H54 (cell line): ENCODE results near the gene PAM.
"Not testable (repeated sequence)": the region's sequence is repeated elsewhere in the genome, so short reads cannot be mapped to it uniquely, and the experiment has no call there.

ENCODE experiments used
- DNase-seq: peaks from one replicate; pipeline ENCODE4 v3.0.0; 2011; ENCODE audit warnings: low spot score, mixed read lengths; ENCODE audit not compliant: insufficient read length
- FAIRE-seq: peaks from 3 replicates; lab custom pipeline; 2011; peaks lifted over from hg19 to GRCh38; lab: Jason Lieb, UNC
- POLR2A ChIP-seq: IDR thresholded peaks from 2 replicates; pipeline ENCODE4 v1.6.1; 2011; ENCODE audit warnings: low read depth, mild to moderate bottlenecking, low read length

The PAM gene

DNA sequence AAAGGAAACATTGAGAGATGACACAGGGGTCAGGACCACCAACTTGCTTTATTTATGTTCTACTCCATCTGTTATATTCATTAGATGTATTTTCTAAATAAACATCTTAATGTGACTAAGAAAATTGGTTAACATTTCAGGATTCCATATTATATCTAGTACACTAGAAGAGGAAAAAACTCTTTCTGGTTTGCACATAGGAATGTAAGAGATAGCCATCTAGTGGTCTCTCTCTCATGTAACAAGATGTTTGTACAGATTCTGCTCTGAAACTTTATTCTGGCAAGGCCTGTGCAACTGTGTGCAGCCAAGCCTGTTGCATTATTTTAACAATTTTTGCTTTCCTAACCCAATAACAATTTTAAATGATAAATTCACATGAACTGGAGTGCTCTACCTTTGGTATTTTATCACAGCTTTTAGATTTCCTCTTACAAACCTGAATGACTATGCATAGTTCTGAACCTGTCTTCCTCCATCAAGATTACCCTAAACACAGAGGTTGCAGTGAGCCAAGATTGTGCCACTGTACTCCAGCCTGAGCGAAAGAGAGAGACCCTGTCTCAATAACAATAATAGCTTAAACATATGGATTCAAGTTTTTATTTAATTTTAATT is 216.7 kb downstream of the PAM start:
- TF ChIP-seq POLR2A = no peak
- FAIRE-seq = peak; percentile 86
- peak; percentile 4 for DNase-seq

DNA sequence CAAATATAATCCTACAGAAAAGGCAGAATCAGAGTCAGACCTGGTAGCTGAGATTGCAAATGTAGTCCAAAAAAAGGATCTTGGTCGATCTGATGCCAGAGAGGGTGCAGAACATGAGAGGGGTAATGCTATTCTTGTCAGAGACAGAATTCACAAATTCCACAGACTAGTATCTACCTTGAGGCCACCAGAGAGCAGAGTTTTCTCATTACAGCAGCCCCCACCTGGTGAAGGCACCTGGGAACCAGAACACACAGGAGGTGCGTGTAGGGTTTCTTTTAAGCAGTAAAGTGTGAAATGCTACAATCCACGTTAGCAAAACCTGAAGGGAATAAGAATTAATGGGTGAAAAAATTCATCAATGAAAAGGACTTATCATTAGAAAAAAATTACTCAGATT is 219.1 kb downstream of the PAM start:
- no peak for TF ChIP-seq POLR2A
- FAIRE-seq = no peak

DNA sequence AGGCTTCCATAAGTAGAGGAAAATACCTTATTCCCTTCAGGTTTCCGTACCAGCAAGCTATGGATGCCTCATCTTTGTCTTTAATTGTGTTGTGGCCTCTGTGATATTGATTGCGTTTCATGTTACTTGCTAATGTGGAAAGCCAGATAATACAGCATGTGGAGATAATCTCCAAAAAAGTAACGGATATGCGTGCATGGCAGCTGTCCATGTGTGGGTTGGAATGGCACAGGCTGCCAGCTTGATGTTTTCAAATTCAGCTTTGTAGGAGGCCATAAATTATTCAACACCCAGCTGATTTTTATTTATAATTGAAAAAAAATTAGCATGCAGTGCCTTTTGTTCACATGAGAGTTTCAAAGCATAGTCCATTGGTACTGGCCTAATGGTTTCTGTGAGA is 219.9 kb downstream of the PAM start:
- FAIRE-seq (no peak), DNase-seq (no peak)
- no peak for TF ChIP-seq POLR2A

More for the DNA sequence above, 219.1 kb downstream of the PAM start:
- no peak for DNase-seq

DNA sequence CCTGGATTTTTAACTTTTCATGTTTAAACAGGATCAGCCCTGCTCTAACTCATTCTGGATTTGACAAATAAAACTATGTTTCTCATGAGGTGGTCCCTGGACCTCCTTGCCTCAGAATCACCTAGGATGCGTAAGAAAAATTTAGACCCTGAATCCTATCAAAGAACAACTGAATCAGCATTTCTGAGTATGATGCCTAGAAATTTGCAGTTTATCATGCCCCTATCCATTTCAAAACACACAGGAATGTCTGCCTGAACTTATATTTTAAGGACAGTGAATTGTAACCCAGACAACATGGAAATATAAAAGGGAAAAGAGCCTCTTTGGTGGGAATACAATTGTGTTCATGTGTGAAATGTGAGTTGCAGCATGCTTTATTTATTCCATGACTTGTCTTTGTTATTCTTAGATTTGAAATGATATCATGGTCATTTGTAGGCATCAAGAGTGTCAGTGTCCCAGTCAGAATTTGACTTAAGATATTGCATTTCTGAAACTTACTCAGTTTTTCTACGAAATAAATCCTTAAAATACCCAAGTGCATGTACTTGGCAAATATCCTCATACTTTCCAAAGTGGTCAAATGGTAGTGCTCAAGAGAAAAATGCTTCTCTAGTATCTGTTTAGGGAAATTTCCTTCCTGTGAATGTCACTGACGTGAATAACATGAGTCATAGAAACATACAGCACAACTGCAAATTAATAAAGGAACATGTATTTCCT is 220.5 kb downstream of the PAM start:
- DNase-seq (no peak), FAIRE-seq (peak; percentile 85)
- TF ChIP-seq POLR2A = no peak

DNA sequence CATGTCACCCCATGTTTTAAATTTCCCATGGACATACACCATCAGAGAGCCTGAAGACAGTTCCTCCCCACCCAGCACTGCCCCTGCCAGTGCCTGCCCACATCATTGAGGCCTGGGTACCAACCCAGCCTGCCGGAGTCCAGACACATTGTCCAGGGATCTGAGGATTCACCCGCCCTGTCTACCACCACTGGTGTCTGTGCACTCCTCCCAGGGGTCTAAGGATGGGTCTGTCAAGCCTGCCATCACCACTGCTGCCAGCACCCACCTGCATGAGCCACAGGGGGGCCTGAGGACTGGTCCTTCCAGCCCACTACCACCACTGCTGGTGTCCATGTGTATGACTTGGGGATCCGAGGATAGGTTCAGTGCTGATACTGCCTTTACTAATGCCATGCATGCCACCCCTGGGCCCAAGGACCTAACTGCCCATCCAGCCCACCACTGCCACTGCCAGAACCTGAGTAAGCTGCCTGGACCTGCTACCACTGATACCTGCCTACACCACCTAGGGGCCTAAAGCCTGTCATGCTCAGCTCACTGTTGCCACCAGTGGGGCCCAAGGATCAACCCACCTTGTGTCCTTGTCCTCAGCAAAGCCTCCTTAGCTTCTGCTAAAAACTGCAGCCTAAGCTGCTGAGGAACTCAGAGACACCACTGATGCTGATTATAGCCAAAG is 227.0 kb downstream of the PAM start:
- no peak for TF ChIP-seq POLR2A
- FAIRE-seq = no peak
- DNase-seq = no peak

DNA sequence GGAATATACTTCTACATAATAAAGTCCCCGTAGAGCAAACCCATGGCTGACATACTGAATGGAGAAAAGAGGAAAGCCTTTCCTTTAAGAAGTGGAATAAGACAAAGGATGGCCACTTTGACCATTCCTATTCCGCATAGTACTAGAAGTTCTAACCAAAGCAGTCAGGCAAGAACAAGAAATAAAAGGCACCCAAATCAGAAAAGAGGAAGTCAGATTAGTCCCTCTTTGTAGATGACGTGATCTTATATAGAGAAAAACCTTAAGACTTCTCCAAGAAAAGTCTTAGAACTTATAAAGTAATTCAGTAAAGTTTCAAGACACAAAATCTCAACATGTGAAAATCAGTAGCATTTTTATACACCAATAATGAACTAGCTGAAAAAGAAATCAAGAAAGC is 231.0 kb downstream of the PAM start:
- FAIRE-seq = no peak

DNA sequence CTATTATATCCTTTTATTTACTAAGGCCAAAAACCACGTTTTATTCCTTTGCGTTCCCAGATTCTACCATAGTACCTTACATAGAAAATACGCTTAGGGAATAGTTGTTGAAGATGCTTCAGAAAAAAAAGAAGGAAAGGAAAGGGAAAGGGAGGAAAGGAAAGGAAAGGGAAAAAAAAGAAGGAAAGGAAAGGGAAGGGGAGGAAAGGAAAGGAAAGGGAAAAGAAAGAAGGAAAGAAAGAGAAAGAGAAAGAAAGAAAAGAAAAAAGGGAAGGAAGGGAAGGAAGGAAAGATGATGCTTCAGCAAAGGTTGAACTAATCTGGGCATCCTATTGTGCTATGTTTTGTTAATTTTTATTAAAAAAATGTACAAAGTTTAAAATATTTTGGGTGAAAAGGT is 233.4 kb downstream of the PAM start:
- DNase-seq = no peak
- no peak for TF ChIP-seq POLR2A
- no peak for FAIRE-seq

More for the DNA sequence above, 231.0 kb downstream of the PAM start:
- no peak for TF ChIP-seq POLR2A
- no peak for DNase-seq

DNA sequence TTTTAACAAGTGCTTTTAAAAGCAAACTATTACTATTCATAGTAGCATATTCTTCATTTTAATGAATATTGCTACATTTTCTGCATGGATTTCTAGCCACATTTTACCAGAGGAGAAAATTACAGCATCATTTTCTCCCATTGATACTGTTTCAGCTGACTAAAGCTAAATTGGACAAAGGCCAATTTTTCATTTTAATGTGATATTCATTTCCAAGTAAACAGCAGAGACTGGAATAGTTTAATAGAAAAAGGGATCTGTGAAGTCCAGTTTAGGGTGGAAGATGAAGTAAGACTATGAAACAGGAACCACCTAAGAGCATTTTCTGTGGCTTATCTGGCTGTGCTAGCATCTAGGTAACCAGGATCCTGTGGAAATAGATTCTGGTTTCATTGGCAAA is 236.7 kb downstream of the PAM start:
- TF ChIP-seq POLR2A = no peak
- no peak for FAIRE-seq
- no peak for DNase-seq

DNA sequence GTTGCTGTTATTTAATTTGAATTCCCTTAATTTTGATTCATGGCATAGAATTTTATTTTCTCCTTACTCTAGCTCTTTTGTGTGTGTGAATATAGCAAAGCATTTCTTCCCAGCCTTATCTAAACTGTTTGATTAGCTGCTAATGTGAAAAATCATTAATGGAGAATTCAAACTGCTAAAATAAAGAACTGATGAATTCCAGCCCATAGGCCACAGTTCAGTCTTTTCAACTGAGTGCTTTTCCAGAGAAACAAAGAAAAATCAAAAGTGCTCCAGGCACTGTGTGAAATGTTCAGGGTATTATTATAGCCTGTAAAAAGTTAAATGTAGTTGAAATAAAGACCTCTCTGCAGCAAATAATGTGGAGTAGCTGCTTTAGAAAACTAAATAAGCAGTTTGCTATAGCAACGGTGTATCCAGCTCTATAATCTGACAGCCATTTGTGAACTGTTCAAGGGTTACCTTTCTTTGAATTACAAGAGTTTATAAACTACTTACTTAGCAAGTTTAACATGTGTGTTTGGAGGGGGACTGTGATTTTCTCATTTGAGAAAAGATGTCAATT is 241.0 kb downstream of the PAM start:
- TF ChIP-seq POLR2A = no peak
- no peak for FAIRE-seq
- DNase-seq = no peak

DNA sequence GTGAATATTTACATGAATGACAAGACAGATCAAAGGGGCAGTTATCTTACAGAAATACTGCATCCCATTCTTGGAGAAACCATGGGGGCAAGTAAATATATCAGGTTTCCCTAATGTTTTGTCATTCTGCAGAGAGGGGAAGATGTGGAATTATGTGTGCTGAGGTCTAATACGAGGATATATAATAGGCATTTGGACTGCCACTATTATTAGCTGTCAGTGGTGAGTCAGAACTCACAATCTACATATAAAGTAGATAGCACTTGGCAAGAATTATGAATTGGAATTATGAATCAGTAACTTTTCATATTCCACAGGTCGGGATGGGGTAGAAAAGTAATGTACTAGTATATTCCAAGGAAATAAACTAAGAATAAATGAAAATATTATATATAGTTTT is 243.1 kb downstream of the PAM start:
- DNase-seq = no peak
- no peak for TF ChIP-seq POLR2A
- FAIRE-seq = no peak

DNA sequence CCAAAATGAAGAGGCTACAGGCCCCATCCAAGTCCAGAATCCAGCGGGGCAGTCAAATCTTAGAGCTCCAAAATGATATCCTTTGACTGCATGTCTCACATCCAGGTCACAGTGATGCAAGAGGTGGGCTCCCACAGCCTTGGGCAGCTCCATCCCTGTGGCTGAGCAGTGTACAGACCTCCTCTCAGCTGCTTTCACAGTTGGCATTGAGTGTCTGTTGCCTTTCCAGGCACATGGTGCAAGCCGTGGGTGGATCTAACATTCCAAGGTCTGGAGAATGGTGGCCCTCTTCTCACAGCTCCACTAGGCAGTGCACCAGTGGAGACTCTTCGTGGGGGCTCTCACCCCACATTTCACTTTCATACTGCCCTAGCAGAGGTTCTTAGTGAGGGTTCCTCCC is 244.1 kb downstream of the PAM start:
- TF ChIP-seq POLR2A = no peak
- DNase-seq (no peak), FAIRE-seq (no peak)

DNA sequence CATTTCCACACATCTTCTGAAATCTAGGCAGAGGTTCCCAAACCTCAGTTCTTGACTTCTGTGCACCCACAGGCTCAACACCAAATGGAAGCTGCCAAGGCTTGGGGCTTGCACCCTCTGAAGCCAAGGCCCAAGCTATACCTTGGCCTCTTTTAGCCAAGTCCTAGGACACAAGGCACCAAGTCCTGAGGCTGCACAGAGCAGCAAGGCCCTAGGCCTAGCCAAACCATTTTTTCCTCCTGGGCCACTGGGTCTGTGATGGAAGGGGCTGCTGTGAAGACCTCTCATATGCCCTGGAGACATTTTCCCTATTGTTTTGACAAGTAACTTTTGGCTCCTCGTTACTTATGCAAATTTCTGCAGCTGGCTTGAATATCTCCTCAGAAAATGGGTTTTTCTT is 244.5 kb downstream of the PAM start:
- not testable (repeated sequence) for FAIRE-seq, DNase-seq

DNA sequence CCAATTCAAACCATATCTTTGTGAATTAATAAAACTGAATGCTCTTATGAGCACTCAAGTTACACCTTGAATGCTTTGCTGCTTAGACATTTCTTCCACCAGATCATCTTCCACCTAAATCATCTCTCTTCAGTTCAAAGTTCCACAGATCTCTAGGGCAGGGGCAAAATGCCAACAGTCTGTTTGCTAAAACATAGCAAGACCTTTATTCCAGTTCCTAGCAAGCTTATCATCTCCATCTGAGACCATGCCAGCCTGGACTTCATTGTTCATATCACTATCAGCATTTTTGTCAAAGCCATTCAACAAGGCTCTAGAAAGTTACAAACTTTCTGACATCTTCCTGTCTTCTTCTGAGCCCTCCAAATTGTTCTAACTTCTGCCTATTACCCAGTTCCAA is 245.0 kb downstream of the PAM start:
- TF ChIP-seq POLR2A = no peak
- FAIRE-seq (no peak), DNase-seq (no peak)

DNA sequence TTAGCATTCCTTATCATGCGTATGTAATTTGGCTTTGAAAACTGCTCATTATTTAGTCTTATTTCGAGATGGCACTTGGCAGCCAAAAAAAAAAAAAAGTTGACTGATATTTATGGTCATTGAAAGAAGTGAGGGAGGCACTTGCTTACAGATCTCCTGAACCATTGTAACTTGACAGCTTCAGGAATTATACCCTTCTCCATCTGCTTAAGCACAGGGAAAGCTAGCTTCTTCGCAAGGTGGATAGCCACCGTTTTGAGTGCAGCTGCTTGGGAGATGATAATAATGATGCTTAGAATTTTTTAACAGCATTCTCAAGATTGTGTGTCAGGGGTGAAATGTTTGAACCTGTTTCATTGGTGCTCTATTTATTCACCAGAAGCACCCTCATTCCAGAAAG is 248.8 kb downstream of the PAM start:
- no peak for FAIRE-seq
- no peak for TF ChIP-seq POLR2A
- DNase-seq = no peak
